NCI-H1436 treated with DMSO at 0.1 percent for 48 hours (cell line): ENCODE data around the gene IL13.
"Not testable (repeated sequence)": the region's sequence is repeated elsewhere in the genome, so short reads cannot be mapped to it uniquely, and the experiment has no call there.

Source experiments
- DNase-seq: peaks from one replicate; lab custom pipeline; 2025; lab: John Stamatoyannopoulos, UW

The IL13 gene

DNA sequence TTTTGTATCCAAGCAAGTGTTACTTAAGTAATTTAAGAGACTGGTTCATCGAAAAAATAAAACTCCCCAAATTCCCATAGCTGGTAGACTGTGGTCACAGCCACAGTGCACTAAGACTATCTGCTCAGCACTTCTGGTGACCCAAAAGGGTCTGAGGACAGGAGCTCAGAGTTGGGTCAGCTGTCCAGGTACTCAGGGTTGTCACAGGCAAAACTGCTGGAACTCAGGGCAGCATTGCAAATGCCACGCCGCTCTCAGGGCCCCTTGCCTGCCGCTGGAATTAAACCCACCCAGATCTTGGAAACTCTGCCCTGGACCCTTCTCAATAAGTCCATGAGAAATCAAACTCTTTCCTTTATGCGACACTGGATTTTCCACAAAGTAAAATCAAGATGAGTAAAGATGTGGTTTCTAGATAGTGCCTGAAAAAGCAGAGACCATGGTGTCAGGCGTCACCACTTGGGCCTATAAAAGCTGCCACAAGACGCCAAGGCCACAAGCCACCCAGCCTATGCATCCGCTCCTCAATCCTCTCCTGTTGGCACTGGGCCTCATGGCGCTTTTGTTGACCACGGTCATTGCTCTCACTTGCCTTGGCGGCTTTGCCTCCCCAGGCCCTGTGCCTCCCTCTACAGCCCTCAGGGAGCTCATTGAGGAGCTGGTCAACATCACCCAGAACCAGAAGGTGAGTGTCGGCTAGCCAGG lies at the start of gene IL13:
IL13 (plus strand) TSS at position 498 of the 705 bp plus-strand sequence; CDS start at position 512, 14 bp downstream.
- DNase-seq, result no peak

DNA sequence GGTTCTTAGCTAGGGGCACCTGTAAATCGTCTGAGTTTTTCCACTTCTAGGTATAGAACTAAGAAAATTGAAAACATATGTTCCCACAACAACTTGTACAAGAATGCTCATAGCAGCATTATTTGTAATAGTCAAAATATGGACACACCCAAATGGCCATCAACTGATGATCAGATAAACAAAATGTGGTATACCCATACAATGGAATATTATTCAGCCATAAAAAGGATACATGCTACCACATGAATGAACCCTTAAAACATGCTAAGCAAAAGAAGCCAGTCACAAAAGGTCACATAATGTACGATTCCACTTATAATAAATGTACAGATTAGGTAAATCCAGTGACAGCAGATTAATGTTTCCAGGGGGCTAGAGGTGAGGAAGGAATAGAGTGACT lies 46.0 kb upstream of the IL13 start:
- DNase-seq, result no peak

DNA sequence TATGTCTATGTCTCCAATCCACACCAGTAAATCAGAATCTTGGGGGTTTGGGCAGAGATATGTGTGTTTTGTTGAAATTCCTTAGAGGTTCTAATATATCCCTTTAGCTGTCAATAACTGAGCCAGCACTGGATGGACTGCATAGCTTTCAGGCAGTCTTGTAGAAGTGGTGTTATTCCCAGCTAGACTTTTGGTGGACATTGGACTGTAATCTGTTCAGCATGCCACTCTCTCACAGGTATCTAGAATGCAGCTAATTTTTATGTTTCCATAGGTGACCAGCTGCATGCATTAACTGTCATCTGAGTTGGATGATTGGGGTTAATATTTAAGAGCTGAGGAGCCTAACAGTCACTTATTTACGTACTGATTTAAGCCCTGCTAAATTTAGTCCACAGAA lies 45.1 kb upstream of the IL13 start:
- no peak for DNase-seq

DNA sequence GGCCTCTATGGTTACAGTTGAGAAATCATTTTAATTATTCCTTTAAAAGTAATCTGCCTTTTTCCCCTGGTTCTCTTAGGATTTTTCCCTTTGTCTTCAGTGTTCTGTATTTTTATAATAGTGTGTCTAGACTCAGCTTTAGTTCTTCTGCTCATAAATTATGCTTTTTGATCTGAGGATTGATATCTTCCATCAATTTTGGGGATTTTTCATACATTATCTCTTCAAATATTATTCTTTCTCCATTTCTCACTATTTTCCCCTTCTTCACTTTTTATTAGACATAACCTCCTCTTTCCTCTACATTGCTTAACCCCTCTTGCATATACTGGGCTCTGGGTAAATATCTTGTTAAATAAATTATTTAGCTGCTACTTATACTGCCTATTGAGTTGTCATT lies 36.3 kb upstream of the IL13 start:
- DNase-seq, result no peak

GRCh38 chr5:132622608-132623007 lies 35.4 kb upstream of the IL13 start:
- DNase-seq, result no peak

DNA sequence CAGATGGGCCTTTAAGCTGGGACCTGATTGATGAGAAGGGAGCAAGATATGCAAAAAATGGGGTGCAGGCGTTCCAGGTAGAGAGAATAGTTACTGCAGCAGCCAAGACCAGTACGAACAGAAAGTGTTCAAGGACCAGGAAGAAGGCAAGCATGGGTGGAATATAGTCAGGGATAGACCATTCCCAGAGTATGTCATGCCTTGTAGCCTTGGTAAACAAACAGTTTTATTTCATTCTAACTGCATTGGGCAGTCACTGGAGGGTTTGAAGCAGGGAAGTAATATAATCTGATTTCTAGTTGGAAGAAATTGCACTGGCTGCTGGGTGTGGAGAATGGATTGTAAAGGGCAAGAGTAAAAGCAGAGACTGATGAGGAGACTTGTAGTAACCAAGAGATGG lies 30.5 kb upstream of the IL13 start:
- no peak for DNase-seq

- DNase-seq, result no peak
These were observed 29.2 kb upstream of the IL13 start for GRCh38 chr5:132628814-132629213.

GRCh38 chr5:132629230-132629944 lies 28.6 kb upstream of the IL13 start:
- DNase-seq, result peak; percentile 24

GRCh38 chr5:132633587-132633986 lies 24.4 kb upstream of the IL13 start:
- DNase-seq, result not testable (repeated sequence)

- no peak for DNase-seq
These were observed 22.1 kb upstream of the IL13 start for GRCh38 chr5:132635873-132636272.

DNA sequence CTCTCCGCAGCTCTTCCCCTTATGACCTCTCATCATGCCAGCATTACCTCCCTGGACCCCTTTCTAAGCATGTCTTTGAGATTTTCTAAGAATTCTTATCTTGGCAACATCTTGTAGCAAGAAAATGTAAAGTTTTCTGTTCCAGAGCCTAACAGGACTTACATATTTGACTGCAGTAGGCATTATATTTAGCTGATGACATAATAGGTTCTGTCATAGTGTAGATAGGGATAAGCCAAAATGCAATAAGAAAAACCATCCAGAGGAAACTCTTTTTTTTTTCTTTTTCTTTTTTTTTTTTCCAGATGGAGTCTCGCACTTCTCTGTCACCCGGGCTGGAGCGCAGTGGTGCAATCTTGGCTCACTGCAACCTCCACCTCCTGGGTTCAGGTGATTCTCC lies 20.7 kb upstream of the IL13 start:
- DNase-seq, result no peak

DNA sequence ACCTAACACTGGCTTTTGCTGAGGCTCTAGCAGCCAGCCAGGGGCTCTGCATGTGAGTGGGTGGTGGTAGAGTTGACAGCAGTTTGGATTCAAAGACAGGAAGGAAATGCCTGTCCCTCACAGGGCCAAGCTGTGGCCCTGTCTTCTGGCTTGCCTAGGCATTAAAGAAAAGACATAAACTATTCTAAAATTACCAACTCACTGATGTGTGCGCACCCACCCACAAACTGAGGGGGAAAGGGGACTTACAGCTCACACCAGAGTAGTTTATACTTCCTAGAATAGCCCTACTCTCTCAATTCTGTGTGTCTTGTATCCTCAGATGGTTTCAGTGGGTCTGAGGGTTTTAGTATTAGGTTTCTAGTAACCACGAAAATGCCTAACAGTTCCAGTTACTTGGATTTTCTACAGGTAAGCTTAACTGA lies 18.3 kb upstream of the IL13 start:
- no peak for DNase-seq

DNA sequence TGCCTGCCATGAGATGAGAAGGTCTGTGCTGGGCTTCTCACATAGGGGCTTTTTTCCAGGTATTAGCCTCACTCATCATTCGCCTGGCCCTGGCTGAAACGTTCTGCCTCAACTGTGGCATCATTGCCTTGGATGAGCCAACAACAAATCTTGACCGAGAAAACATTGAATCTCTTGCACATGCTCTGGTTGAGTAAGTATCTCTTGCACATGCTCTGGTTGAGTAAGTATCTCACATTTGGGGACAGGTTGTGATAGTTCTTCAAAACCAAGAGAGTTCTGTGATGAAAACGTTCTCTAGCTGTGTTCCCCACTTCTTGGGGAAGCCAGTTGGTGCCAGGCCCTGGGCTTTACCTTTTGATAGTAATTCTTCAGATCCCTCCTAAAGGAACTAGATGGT lies 17.4 kb upstream of the IL13 start:
- no peak for DNase-seq

DNA sequence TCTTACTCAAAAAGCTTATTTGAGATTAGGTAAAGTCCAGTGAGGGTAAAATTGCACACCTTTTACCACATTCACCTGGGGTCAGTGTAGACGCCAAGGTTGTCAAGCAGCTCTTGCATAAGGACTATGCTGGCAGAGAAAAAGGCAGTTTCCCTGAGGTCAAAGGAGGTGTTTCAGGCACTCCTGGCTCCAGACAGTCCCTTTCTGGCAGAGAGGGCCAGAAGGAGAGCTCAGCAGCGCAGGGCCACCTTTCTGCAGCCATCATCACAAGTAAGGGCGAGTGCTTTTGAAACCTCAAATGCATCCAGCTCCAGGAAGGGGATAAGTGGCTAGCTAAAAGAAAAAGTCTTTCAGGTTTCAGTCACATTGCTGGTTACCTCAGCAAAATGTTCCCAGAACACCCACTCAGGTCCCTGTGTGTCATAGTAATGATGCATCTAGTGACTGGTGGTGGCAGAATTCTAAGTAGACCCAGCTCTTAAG lies 16.7 kb upstream of the IL13 start:
- no peak for DNase-seq

DNA sequence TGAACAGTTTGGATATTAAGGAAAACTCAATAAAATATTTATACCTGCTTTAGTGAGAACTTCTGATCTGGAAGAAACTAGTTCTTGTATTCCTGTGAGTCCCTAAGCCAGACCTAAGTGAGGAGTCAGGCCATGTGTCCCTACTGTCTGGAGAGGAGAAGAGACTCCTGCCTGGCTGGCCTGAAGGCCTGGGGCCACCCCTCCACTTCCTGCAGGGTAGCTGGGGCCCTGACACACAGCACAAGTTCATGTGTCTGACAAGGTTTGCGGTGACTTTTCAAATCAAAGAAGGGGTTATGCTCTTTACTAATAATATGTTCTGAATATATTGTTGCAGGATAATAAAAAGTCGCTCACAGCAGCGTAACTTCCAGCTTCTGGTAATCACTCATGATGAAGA lies 16.1 kb upstream of the IL13 start:
- no peak for DNase-seq

DNA sequence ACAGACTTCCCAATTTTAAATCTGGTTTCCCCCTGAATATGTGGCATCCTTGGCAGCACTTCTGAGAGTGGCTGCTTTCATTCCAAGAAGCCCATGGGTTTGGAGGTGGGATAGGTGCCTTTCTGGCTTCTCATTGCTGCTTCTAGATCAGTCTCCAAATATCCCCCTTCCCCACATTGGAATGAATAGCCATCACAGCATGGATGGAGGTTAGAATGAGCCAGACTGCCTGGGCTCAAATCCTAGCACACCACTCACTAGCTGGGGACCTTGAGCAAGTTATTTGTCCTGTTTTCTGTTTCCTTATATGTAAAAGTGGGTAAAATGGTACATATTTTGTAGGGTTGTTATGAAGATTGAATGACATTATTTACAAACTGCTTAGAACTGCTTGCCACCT lies 13.8 kb upstream of the IL13 start:
- no peak for DNase-seq

DNA sequence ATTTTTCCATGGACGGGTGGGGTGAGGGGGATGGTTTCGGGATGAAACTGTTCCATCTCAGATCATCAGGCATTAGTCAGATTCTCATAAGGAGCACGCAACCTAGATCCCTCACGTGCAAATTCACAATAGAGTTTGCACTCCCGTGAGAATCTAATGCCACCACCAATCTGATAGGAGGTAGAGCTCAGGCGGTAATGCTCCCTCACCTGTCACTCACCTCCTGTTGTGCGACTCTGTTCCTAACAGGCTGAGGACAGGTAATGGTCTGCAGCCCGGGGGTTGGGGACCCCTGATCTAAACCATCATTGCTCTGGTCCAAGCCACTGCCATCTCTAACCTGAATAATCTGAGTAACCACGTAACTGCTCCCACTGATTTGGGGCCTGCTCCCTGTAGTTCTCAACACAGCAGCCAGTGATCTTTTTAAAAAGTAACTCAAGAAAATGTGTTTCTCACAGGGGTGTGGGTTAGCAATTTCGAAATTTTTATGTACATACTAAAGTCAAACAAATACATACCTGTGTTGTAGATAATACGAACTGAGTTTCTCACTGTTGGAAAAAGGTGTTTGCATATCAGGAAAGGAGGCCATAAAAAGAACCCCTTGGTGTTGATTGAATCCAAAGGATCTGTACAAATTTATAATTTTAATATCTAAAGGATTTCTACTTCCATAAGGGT lies 11.2 kb upstream of the IL13 start:
- no peak for DNase-seq

- no peak for DNase-seq
These were observed 10.5 kb upstream of the IL13 start for GRCh38 chr5:132647473-132647872.

DNA sequence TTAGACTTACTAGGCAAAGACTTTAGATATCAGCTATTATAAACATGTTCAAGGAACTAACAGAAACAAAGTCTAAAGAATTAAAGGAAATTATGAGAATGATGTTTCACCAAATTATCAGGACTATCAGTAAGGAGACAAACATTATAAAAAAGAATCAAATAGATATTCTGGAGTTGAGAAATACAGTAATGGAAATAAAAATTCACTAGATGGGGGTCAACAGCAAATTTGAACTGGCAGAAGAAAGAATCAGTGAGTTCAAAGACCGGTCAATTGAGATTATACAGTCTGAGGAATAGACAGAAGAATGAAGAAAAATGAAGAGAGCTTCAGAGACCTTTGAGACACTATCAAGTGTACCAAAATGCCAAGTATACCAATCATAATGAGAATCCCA lies 9.6 kb upstream of the IL13 start:
- DNase-seq, result no peak

GRCh38 chr5:132651838-132652469 lies 6.0 kb upstream of the IL13 start:
- DNase-seq, result no peak

DNA sequence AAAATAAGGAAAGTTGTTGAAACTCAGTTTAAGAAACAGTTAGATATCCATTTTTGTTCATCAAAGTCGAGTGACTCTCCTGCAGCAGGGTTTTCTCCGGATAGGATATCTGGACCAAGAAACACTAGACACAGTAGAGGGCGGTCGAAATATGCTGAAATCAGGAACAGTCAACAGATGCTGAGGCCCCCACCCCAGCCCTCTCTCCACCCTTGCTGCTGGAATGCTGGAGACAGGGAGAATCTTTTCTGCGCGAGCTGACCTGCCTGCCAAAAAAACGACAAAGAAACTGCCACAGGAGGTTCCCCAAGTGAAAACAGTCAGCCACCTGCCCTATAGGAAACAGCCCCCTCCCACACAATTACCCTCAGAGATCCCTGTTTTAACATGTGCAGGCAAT lies 4.3 kb upstream of the IL13 start:
- no peak for DNase-seq
